HepG2 (cell line): ENCODE measurements around the gene TUBGCP6. TPM values are rescaled to one million over a fixed set of nuclear protein-coding genes. Genes with fewer than 3 reads are reported as not detected.

ENCODE experiments used
- ATAC-seq: fragments of 200-7000 bp; cut with Tn5 transposase; 3 replicates; pipeline ENCODE4 v1.9.1; 2020; ENCODE audit warnings: mild to moderate bottlenecking, moderate library complexity
- BruUV-seq: library from RNA; stranded (reverse); fragments of 400-500 nt; replicated peaks from 2 replicates; lab custom pipeline; 2021; lab: Mats Ljungman, UMichigan
- CTCF ChIA-PET: fragments of 300-600 bp; formaldehyde crosslinking; extraction: SDS; loops from one replicate; lab custom pipeline; 2021; ENCODE audit warnings: low total read pairs, inconsistent platforms, low intra/inter-chr PET ratio; lab: Yijun Ruan, JAX
- POLR2A ChIA-PET: fragments of 350-600 bp; sonication (Branson Sonifier 250); formaldehyde crosslinking; loops from one replicate; lab custom pipeline; 2020; ENCODE audit warnings: antibody characterized with exemption, inconsistent platforms; lab: Yijun Ruan, JAX
- DNase-seq: peaks from one replicate; pipeline ENCODE4 v3.0.0-alpha.2; 2015; ENCODE audit warnings: low spot score
- FAIRE-seq: peaks from 3 replicates; lab custom pipeline; 2011; peaks lifted over from hg19 to GRCh38; lab: Jason Lieb, UNC
- H2AFZ ChIP-seq: one replicate; pipeline ENCODE4 v1.6.1; 2011; ENCODE audit warnings: low read length, inconsistent platforms
- H3K27ac ChIP-seq: fragments of 300-600 bp; 3 replicates; pipeline ENCODE4 v1.8.0; 2011; ENCODE audit warnings: mixed run types, mild to moderate bottlenecking, mixed read lengths, low read length, inconsistent platforms; ENCODE audit not compliant: insufficient read depth; ENCODE audit errors: extremely low read length
- H3K27me3 ChIP-seq, 2 experiments: fragments of 200-600 bp in 1 of 2; 2 replicates in 1 of 2; 3 replicates in 1 of 2; pipeline versions ENCODE4 v1.6.0 to v1.8.0; 2011; ENCODE audit warnings: low read length in 2 of 2, mild to moderate bottlenecking in 2 of 2, moderate library complexity in 2 of 2, inconsistent platforms in 1 of 2; ENCODE audit not compliant: insufficient read depth in 2 of 2, control insufficient read depth in 1 of 2
- H3K36me3 ChIP-seq, 2 experiments: fragments of 200-600 bp in 1 of 2; replicated peaks in 1 of 2; 2 replicates in 1 of 2; 3 replicates in 1 of 2; pipeline versions ENCODE4 v1.5.1 to v1.8.0; 2011; ENCODE audit warnings: low read length in 2 of 2, inconsistent platforms in 1 of 2; ENCODE audit not compliant: insufficient read depth in 2 of 2, control insufficient read depth in 1 of 2
- H3K4me1 ChIP-seq: 2 replicates; pipeline ENCODE4 v1.5.1; 2012; ENCODE audit warnings: low read length, inconsistent platforms; ENCODE audit not compliant: insufficient read depth
- H3K4me2 ChIP-seq: 2 replicates; pipeline ENCODE4 v1.6.0; 2011; ENCODE audit warnings: low read depth, low read length, inconsistent platforms
- H3K4me3 ChIP-seq, 3 experiments: fragments of 200-600 bp in 1 of 3; sonication (generic), shearing (Covaris generic) in 1 of 3; replicated peaks in 1 of 3; 2 replicates each; pipeline ENCODE4 v1.5.1; 2011 to 2016; ENCODE audit warnings: low read length in 3 of 3, inconsistent platforms in 2 of 3, low read depth in 2 of 3, mild to moderate bottlenecking in 2 of 3, control low read depth in 1 of 3, mixed read lengths in 1 of 3; ENCODE audit not compliant: insufficient read depth in 1 of 3
- H3K79me2 ChIP-seq: one replicate; pipeline ENCODE4 v1.6.1; 2011; ENCODE audit warnings: low read length, inconsistent platforms; ENCODE audit not compliant: insufficient read depth
- H3K9ac ChIP-seq: 2 replicates; pipeline ENCODE4 v1.6.0; 2011; ENCODE audit warnings: mild to moderate bottlenecking, low read depth, low read length, inconsistent platforms; ENCODE audit not compliant: insufficient read depth
- H3K9me3 ChIP-seq: 2 replicates; pipeline ENCODE4 v1.5.1; 2012; ENCODE audit warnings: mild to moderate bottlenecking, low read length
- H4K20me1 ChIP-seq: 2 replicates; pipeline ENCODE4 v1.6.0; 2011; ENCODE audit warnings: inconsistent platforms, mild to moderate bottlenecking, low read length, moderate library complexity; ENCODE audit not compliant: insufficient read depth
- HNRNPK ChIP-seq: fragments of 200-400 bp; formaldehyde crosslinking; IDR thresholded peaks from 2 replicates; pipeline ENCODE4 v1.6.1; 2018; ENCODE audit warnings: low read length, low read depth, moderate library complexity, mild to moderate bottlenecking; ENCODE audit not compliant: poor library complexity, severe bottlenecking
- JDP2 ChIP-seq: sonication (generic); formaldehyde crosslinking; IDR thresholded peaks from 2 replicates; pipeline ENCODE4 v1.8.1; 2022; ENCODE audit warnings: missing genetic modification reagents, borderline replicate concordance
- KLF6 ChIP-seq: IDR thresholded peaks from 2 replicates; pipeline ENCODE4 v1.8.0; 2016; ENCODE audit warnings: missing biosample characterization, missing genetic modification reagents
- PAF1 ChIP-seq: IDR thresholded peaks from 2 replicates; pipeline ENCODE4 v1.6.1; 2016; ENCODE audit warnings: missing genetic modification reagents, missing compliant biosample characterization
- ZNF251 ChIP-seq: sonication (generic); formaldehyde crosslinking; IDR thresholded peaks from 2 replicates; pipeline ENCODE4 v1.9.0; 2021; ENCODE audit warnings: mild to moderate bottlenecking, missing genetic modification reagents
- ZNF333 ChIP-seq: sonication (generic); formaldehyde crosslinking; IDR thresholded peaks from 2 replicates; pipeline ENCODE4 v1.4.0; 2020; ENCODE audit warnings: mild to moderate bottlenecking, missing genetic modification reagents, borderline replicate concordance
- ZNF557 ChIP-seq: sonication (generic); formaldehyde crosslinking; IDR thresholded peaks from 2 replicates; pipeline ENCODE4 v1.4.0; 2020; ENCODE audit warnings: missing genetic modification reagents
- ZSCAN21 ChIP-seq: sonication (generic); formaldehyde crosslinking; IDR thresholded peaks from 2 replicates; pipeline ENCODE4 v1.8.0; 2022; ENCODE audit warnings: mild to moderate bottlenecking, missing genetic modification reagents, moderate library complexity, borderline replicate concordance
- WGBS: methylation state at CpG from one replicate; pipeline ENCODE4 v1.1.6; 2017; ENCODE audit warnings: low lambda C conversion rate; 5-methylcytosine and 5-hydroxymethylcytosine counted together
- in situ Hi-C: cut with HindIII; loops from 2 replicates; pipeline ENCODE4 v1.10.0; 2017; ENCODE audit warnings: low pct_unique_long_range_greater_than_20kb; ENCODE audit not compliant: extremely low pct_ligation_motif_present
- intact Hi-C: fragments of 100-400 bp; cut with micrococcal nuclease; formaldehyde crosslinking; loops from one replicate; pipeline ENCODE4 v1.10.0; 2022; ENCODE audit not compliant: unreplicated experiment
- polyA plus RNA-seq, 8 experiments: library from polyadenylated mRNA; depleted of rRNA in 3 of 8; stranded (reverse) in 7 of 8; unstranded in 1 of 8; fragments of >200 nt; fragmentation: Illumina TruSeq in 4 of 8; extraction: Trizol in 4 of 8; gene quantifications; 2 replicates each; pipeline versions ENCODE4 v1.2.1 to v1.2.3, GENCODE V29; 2011 to 2016; ENCODE audit warnings: low read depth in 4 of 8, missing spikeins in 1 of 8, mixed read lengths in 1 of 8; ENCODE audit not compliant: insufficient read depth in 1 of 8
- total RNA-seq, 5 experiments: library from RNA; depleted of rRNA; stranded (reverse); fragments of >200 nt; fragmentation: Illumina TruSeq; extraction: Trizol; gene quantifications; 2 replicates each; pipeline ENCODE4 v1.2.3, GENCODE V29; 2016; ENCODE audit warnings: low read depth in 1 of 5
- TF ChIP-seq, protein P1 (sequence below): IDR thresholded peaks from 2 replicates; pipeline ENCODE4 v1.6.1; 2016
- TF ChIP-seq, protein P2 (sequence below): sonication (generic); formaldehyde crosslinking; IDR thresholded peaks from 2 replicates; pipeline ENCODE4 v1.4.0; 2020; ENCODE audit warnings: missing genetic modification reagents
- TF ChIP-seq, protein P3 (sequence below): sonication (generic); formaldehyde crosslinking; IDR thresholded peaks from 2 replicates; pipeline ENCODE4 v1.8.0; 2022; ENCODE audit warnings: missing genetic modification reagents, mild to moderate bottlenecking, inconsistent platforms, borderline replicate concordance
- TF ChIP-seq, protein P4 (sequence below): sonication (generic); formaldehyde crosslinking; IDR thresholded peaks from 2 replicates; pipeline ENCODE4 v1.4.0; 2020; ENCODE audit warnings: mild to moderate bottlenecking, low read depth, missing genetic modification reagents

Gene TUBGCP6
- total and polyA plus RNA-seq, 2 of the 13 experiments (the other 11 are each of a cell fraction or from before 2014, with no cell fraction given) = 14.6 to 15.7 TPM

DNA sequence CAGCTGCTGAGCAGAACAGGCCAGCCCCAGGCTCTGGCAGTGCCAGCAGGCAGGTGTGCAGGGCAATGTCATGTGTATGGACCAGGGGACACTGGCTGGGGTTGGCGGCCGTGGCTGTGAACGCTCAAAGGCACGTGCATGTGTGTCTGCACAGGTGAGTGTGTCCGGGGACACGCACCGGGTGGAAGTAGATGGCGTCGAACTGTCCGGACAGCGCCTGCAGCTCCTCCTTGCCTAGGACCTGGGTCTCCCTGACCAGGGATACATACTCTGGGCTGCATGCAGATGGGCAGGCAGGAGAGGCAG lies 5.4 kb upstream of the TUBGCP6 start (continued):
- peak; percentile 22; the same call in 1 of the 2 replicates for TF ChIP-seq ZSCAN21
- TF ChIP-seq, all 625 proteins: peak for 7

DNA sequence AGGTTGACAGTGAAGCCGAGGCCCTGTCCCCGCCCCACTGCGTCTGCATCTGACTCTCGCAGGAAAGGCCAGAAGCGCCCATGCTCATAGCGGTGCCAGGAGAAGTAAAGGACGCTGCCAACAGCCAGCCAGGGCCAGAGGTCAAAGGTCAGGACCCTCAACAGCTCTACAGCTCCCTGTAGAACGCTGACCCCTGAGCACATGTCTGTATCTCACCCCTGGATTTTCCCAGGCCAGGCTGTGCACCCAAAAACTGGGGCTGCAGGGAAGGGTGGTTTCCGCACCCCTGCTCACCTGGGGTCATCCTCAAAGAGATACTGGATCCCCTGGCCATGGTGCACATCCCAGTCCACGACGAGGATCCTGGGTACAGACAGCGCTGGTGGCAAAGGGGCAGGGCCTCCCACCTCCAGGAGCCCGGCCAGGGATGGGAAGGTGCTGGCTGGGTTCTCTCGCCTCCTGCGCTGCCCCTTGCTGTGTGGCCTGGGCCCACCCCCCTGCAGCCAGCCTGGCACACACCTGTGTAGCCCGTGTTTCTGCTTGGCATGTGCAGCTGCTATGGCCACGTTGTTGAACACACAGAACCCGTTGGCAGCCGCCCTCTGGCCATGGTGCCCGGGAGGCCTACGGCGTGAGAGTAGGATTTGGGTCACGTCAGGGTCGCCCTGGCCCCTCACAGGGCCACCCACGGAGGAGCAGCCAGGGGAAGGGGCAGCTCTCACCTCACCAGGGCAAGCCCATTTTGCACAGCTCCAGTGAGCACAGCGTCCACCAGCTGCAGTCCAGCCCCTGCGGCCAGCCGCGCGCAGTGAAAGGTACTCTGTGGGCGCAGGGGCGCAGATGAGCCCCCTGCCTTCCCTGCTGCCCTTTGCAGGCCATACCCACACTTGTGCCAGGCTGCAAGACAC lies 4.8 kb upstream of the TUBGCP6 start:
- ChIA-PET POLR2A (interaction anchor here (1.5 to 2.3 kb wide), 5 partner anchors 8 to 276 kb away, joined by 3 to 7 read pairs (median 4); partner anchors contain the start of genes DENND6B and SCO2), CTCF (interaction anchor here (1.2 kb wide), 1 partner anchor 9 kb away, joined by 4 read pairs; no protein-coding TSS in a partner anchor)
- intact Hi-C loops = no loop called here
- H3K4me1 ChIP-seq = peaks cover 49% of the 10 kb centered on the region
- peak overlapping the region; percentile 84 for H3K9ac ChIP-seq
- WGBS = 100% methylated on average over 1 of the region's 32 CpGs
- H3K36me3 ChIP-seq = peaks cover 2 to 9% of the 10 kb centered on the region in 2 experiments; a peak in 2 of 5 replicates
- H3K9me3 ChIP-seq = no peaks in the 10 kb centered on the region
- H3K27ac ChIP-seq = no peak overlapping the region
- peak overlapping the region; percentile 96 for H3K4me2 ChIP-seq
- no peak overlapping the region for H2AFZ ChIP-seq
- FAIRE-seq = no peak
- H3K79me2 ChIP-seq = peaks cover 13% of the 10 kb centered on the region
- in situ Hi-C loops = no loop called here
- ATAC-seq = no peak
- DNase-seq = no peak
- H3K4me3 ChIP-seq = peak overlapping the region in 2 of 3 experiments; percentile 84 to 92; a peak in 4 of 6 replicates
- BruUV-seq = no TSS peak
- H4K20me1 ChIP-seq = no peaks in the 10 kb centered on the region
- H3K27me3 ChIP-seq = no peaks in the 10 kb centered on the region; a peak in 1 of 5 replicates
- TF ChIP-seq, protein P1, sequence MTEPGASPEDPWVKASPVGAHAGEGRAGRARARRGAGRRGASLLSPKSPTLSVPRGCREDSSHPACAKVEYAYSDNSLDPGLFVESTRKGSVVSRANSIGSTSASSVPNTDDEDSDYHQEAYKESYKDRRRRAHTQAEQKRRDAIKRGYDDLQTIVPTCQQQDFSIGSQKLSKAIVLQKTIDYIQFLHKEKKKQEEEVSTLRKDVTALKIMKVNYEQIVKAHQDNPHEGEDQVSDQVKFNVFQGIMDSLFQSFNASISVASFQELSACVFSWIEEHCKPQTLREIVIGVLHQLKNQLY (CRISPR knock-in tag) = no peak
- TF ChIP-seq JDP2 (CRISPR knock-in tag) (no peak), PAF1 (CRISPR knock-in tag) (no peak), ZNF557 (no peak), HNRNPK (no peak), ZNF251 (CRISPR knock-in tag) (no peak), ZNF333 (no peak), KLF6 (CRISPR knock-in tag) (no peak)
- TF ChIP-seq, protein P2, sequence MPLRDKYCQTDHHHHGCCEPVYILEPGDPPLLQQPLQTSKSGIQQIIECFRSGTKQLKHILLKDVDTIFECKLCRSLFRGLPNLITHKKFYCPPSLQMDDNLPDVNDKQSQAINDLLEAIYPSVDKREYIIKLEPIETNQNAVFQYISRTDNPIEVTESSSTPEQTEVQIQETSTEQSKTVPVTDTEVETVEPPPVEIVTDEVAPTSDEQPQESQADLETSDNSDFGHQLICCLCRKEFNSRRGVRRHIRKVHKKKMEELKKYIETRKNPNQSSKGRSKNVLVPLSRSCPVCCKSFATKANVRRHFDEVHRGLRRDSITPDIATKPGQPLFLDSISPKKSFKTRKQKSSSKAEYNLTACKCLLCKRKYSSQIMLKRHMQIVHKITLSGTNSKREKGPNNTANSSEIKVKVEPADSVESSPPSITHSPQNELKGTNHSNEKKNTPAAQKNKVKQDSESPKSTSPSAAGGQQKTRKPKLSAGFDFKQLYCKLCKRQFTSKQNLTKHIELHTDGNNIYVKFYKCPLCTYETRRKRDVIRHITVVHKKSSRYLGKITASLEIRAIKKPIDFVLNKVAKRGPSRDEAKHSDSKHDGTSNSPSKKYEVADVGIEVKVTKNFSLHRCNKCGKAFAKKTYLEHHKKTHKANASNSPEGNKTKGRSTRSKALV = no peak
- TF ChIP-seq, protein P3, sequence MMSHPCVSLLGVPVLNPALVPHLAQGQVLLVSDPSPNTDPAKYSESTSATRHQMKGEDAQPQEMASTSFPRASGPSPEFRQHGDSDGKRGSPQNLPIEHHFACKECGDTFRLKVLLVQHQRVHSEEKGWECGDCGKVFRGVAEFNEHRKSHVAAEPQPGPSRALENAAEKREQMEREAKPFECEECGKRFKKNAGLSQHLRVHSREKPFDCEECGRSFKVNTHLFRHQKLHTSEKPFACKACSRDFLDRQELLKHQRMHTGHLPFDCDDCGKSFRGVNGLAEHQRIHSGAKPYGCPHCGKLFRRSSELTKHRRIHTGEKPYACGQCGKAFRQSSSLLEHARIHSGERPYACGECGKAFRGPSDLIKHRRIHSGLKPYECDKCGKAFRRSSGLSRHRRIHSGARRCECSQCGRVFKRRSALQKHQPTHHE (CRISPR knock-in tag) = no peak
- TF ChIP-seq, protein P4, sequence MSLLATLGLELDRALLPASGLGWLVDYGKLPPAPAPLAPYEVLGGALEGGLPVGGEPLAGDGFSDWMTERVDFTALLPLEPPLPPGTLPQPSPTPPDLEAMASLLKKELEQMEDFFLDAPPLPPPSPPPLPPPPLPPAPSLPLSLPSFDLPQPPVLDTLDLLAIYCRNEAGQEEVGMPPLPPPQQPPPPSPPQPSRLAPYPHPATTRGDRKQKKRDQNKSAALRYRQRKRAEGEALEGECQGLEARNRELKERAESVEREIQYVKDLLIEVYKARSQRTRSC (CRISPR knock-in tag) = no peak
